ENCODE results near the gene ADA. TPM values are rescaled to one million over a fixed set of nuclear protein-coding genes. Genes with fewer than 3 reads are reported as not detected.

ADA gene
- total RNA-seq, 1 experiment from 2014 or later, result 28.2 TPM

- no peaks in the 10 kb centered on the region for H3K27me3 ChIP-seq (ENCODE audit: insufficient read depth, low read depth)
- H3K9me2 ChIP-seq (ENCODE audit: insufficient read depth), result no peaks in the 10 kb centered on the region
- no TSS peak for BruUV-seq (replicated peaks)
- H3K9me3 ChIP-seq (ENCODE audit: insufficient read depth, low read depth), result no peaks in the 10 kb centered on the region
- no peak overlapping the region for H3K4me2 ChIP-seq
- no peaks in the 10 kb centered on the region for H3K4me1 ChIP-seq (replicated peaks; ENCODE audit: insufficient read depth)
- intact Hi-C loops (cut with micrococcal nuclease; ENCODE audit: unreplicated experiment), result no loop called here
- H3F3A ChIP-seq (ENCODE audit: insufficient read depth, low read depth), result no peaks in the 10 kb centered on the region
- no peaks in the 10 kb centered on the region for H4K20me1 ChIP-seq (ENCODE audit: insufficient read depth)
- H3K27ac ChIP-seq, result no peak overlapping the region
- no peak overlapping the region for H3K4me3 ChIP-seq
- H3K36me3 ChIP-seq (ENCODE audit: low read depth), result no peaks in the 10 kb centered on the region
- no peaks in the 10 kb centered on the region for H3K79me2 ChIP-seq (ENCODE audit: low read depth)
- no peak for TF ChIP-seq EZH2 (IDR thresholded peaks at IDR 0.05; ENCODE audit: low read depth)
- TF ChIP-seq, protein P1, sequence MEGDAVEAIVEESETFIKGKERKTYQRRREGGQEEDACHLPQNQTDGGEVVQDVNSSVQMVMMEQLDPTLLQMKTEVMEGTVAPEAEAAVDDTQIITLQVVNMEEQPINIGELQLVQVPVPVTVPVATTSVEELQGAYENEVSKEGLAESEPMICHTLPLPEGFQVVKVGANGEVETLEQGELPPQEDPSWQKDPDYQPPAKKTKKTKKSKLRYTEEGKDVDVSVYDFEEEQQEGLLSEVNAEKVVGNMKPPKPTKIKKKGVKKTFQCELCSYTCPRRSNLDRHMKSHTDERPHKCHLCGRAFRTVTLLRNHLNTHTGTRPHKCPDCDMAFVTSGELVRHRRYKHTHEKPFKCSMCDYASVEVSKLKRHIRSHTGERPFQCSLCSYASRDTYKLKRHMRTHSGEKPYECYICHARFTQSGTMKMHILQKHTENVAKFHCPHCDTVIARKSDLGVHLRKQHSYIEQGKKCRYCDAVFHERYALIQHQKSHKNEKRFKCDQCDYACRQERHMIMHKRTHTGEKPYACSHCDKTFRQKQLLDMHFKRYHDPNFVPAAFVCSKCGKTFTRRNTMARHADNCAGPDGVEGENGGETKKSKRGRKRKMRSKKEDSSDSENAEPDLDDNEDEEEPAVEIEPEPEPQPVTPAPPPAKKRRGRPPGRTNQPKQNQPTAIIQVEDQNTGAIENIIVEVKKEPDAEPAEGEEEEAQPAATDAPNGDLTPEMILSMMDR (conservative IDR thresholded peaks at IDR 0.05), result no peak
- CTCF ChIA-PET, result no interaction called here
- POLR2A ChIA-PET (ENCODE audit: unreplicated experiment), result no interaction called here
- no peak for DNase-seq
- H2AFZ ChIP-seq, result no peak overlapping the region
Measured at GRCh38 chr20:44624743-44625271, 26.7 kb downstream of the ADA start.

DNA sequence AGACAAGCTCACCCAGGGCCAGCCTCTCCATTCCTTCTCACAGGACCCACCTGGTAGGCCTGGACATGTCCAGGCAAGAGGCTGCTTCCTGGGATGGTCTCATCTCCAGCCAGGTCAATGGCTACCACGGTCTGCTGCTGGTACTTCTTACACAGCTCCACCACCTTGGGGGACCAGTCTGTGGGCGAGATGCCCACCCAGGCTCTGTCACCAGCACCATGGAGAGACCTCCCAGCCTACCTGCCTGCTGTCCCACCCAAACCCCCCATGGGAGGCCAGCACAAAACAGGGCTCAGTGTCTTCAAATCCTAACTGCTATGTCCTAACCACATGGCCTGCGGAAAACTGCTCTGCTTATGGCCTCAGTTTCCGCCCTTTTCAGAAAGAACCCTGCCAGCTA lies 27.3 kb downstream of the ADA start:
- POLR2A ChIA-PET (ENCODE audit: unreplicated experiment), result no interaction called here
- H3K4me3 ChIP-seq, result no peak overlapping the region
- H3K9me2 ChIP-seq (ENCODE audit: insufficient read depth), result no peaks in the 10 kb centered on the region
- H3K36me3 ChIP-seq (ENCODE audit: low read depth), result no peaks in the 10 kb centered on the region
- no peaks in the 10 kb centered on the region for H3K27me3 ChIP-seq (ENCODE audit: insufficient read depth, low read depth)
- no peak for DNase-seq
- intact Hi-C loops (cut with micrococcal nuclease; ENCODE audit: unreplicated experiment), result no loop called here
- no TSS peak for BruUV-seq (replicated peaks)
- CTCF ChIA-PET, result interaction anchor here (0.7 kb wide), 1 partner anchor 228 kb away, joined by 14 read pairs; no protein-coding TSS in a partner anchor
- no peak overlapping the region for H2AFZ ChIP-seq
- H4K20me1 ChIP-seq (ENCODE audit: insufficient read depth), result no peaks in the 10 kb centered on the region
- H3K4me2 ChIP-seq, result no peak overlapping the region
- no peaks in the 10 kb centered on the region for H3K9me3 ChIP-seq (ENCODE audit: insufficient read depth, low read depth)
- no peak overlapping the region for H3K27ac ChIP-seq
- no peak for TF ChIP-seq EZH2 (IDR thresholded peaks at IDR 0.05; ENCODE audit: low read depth)
- TF ChIP-seq, protein P1 (conservative IDR thresholded peaks at IDR 0.05), result no peak
- H3K4me1 ChIP-seq (replicated peaks; ENCODE audit: insufficient read depth), result no peaks in the 10 kb centered on the region
- no peaks in the 10 kb centered on the region for H3F3A ChIP-seq (ENCODE audit: insufficient read depth, low read depth)
- no peaks in the 10 kb centered on the region for H3K79me2 ChIP-seq (ENCODE audit: low read depth)

DNA sequence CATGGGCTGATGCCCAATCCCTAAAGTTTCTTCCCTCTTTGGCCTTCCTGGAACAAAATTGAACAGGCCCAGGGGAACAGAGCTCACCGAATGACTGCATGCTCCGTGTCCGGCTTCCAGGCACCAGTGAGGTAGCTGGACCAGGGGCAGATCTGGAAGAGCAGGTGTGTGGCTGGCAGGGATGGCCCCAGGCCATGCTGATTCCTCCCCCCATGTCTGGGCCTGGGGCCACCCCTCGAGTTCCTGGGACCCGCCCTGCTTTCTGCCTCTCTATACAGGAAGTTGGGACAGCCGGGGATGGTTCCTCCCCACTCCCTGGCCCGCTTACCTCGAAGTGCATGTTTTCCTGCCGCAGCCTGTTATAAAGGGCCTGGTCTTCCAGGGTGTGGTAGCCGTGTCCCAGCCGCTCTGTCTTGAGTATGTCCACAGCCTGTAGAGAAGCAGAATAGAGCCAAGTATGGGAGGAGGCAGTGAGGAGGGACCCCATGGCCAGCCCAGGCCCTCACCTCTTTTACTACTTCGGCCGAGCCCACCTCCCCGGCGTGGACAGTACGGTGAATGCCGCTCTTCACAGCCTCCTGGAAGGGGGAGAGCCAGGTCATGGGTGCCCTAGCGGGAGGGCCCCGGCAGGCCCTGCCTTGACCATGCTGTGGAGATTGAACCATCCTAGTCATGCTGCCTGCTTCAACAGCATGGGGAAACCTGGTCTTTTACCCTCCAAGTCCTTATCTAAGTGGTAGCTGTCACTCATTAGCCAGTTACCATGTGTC lies 28.8 kb downstream of the ADA start:
- intact Hi-C loops (cut with micrococcal nuclease; ENCODE audit: unreplicated experiment), result no loop called here

More for the DNA sequence above, 28.8 kb downstream of the ADA start:
- Histone ChIP-seq H3K4me2 (no peak overlapping the region), H2AFZ (no peak overlapping the region), H3K79me2 (ENCODE audit: low read depth) (no peaks in the 10 kb centered on the region), H3K9me2 (ENCODE audit: insufficient read depth) (no peaks in the 10 kb centered on the region), H3K27me3 (ENCODE audit: insufficient read depth, low read depth) (no peaks in the 10 kb centered on the region), H3K4me3 (no peak overlapping the region), H3K27ac (no peak overlapping the region), H3K36me3 (ENCODE audit: low read depth) (no peaks in the 10 kb centered on the region), H4K20me1 (ENCODE audit: insufficient read depth) (no peaks in the 10 kb centered on the region), H3K9me3 (ENCODE audit: insufficient read depth, low read depth) (no peaks in the 10 kb centered on the region), H3F3A (ENCODE audit: insufficient read depth, low read depth) (no peaks in the 10 kb centered on the region), H3K4me1 (replicated peaks; ENCODE audit: insufficient read depth) (no peaks in the 10 kb centered on the region)
- DNase-seq, result no peak
- TF ChIP-seq EZH2 (IDR thresholded peaks at IDR 0.05; ENCODE audit: low read depth), result no peak
- TF ChIP-seq, protein P1 (conservative IDR thresholded peaks at IDR 0.05), result no peak
- POLR2A ChIA-PET (ENCODE audit: unreplicated experiment), result no interaction called here
- CTCF ChIA-PET, result no interaction called here
- BruUV-seq (replicated peaks), result no TSS peak

Measured in PC-9 (cell line).